GM19240 (cell line): Measurements from ENCODE around the gene RPLP2.

Source experiments
- DNase-seq: peaks from one replicate; pipeline ENCODE4 v3.0.0; 2011; ENCODE audit warnings: low spot score; ENCODE audit not compliant: insufficient read length

The RPLP2 gene

DNA sequence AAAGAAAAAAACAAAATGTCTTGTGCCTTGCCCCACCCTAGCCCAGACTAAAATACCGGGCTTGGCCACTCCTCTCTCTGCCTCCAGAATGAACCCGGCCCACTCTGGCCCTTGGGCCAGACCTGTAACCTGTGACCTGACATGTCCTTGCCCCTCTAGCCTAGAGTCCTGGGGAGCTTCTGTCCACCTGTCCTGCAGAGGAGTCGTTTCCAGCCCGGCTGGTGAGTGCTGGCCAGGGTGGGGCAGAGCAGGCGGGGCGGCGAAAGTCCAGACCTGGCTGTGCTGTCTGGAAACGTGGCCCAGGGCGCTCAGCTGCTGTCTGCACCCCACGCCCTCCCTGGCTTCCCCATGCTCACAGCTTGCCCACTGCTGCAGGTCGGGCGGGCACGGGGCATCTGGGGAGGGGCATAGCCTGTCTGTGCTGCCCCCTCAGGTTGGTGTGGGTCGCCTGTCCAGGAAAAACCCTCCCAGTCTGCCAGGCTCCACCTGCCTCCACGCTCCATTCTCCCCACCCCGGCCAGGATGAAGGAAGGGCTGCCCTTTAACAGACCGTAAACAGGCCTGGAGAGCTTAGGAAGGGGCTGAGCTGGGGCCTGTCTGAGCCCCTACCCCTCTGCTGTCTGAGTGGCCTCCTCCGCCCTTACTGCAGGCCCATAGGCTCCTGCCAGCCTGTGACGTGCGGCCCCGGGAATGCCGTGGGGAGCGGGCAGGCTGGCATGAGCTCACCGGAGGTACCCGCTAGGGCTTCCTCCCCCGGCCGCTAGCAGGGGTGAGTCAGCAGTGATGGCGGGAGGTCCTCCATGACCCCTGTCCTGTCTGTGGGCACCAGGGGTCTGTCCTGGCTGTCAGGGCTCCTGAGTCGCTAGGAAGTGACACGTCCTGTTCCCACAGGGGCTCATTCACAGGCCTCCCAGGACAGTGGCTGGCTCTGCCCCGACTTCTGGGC is 24.9 kb downstream of the RPLP2 start:
- no peak for DNase-seq

DNA sequence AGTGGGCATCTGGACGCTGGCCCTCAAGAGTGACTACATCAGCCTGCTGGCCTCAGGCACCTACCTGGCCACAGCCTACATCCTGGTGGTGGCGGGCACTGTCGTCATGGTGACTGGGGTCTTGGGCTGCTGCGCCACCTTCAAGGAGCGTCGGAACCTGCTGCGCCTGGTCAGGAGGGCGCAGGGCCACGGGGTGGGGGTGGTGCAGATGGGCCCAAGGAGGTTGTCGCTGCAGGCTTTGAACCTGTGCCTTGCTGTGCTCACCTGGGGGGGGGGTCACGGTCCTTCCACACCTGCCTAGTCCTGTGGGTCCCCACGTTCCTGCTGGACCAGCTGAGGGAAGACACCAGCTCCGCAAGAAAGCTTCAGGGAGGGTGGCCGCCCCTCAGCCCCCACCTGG is 26.5 kb downstream of the RPLP2 start:
- no peak for DNase-seq

DNA sequence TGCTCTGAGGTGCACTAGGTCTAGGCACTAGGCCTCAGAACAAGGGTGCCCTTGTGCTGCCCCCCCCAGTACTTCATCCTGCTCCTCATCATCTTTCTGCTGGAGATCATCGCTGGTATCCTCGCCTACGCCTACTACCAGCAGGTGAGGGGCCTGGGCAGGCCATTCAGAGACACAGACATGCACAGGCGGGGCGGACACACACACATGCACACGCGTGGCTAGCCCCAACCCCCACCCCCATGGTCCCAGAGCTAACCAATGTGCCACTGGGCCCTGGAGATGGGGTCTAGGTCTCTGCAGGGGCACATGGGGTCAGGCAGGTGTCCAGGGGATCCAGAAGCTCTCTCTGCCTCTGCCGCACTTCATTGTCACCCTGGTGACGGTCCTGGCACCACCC is 26.9 kb downstream of the RPLP2 start:
- no peak for DNase-seq

DNA sequence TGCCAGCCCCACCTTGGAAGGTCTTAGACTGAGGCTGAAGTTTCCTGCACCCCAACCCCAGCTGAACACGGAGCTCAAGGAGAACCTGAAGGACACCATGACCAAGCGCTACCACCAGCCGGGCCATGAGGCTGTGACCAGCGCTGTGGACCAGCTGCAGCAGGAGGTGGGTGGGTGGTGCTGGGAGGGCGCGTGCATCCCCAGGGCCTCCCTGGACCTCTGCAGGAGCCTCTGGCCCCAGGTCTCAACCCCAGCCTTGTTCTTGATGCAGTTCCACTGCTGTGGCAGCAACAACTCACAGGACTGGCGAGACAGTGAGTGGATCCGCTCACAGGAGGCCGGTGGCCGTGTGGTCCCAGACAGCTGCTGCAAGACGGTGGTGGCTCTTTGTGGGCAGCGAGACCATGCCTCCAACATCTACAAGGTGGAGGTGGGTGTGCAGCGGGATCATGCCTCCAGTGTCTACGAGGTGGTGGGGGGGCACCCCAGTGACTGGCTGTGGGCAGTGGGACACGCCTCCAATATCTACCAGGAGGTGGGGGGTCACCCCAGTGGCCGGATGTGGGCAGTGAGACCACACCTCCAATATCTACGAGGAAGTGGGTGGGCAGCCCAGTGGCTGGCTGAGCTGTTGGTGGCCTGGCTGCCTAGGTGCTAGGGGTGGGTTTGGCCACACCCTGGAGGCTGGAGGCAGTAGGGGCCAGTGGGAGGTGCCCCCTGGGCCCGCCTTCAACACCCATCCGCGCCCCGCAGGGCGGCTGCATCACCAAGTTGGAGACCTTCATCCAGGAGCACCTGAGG is 27.6 kb downstream of the RPLP2 start:
- DNase-seq = no peak

DNA sequence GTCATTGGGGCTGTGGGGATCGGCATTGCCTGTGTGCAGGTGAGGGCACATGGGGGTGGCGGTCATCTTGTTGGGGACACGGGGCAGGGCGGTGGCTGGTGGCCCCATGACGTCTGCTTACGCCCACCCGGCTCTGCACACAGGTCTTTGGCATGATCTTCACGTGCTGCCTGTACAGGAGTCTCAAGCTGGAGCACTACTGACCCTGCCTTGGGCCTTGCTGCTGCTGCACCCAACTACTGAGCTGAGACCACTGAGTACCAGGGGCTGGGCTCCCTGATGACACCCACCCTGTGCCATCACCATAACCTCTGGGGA is 28.2 kb downstream of the RPLP2 start:
- no peak for DNase-seq

DNA sequence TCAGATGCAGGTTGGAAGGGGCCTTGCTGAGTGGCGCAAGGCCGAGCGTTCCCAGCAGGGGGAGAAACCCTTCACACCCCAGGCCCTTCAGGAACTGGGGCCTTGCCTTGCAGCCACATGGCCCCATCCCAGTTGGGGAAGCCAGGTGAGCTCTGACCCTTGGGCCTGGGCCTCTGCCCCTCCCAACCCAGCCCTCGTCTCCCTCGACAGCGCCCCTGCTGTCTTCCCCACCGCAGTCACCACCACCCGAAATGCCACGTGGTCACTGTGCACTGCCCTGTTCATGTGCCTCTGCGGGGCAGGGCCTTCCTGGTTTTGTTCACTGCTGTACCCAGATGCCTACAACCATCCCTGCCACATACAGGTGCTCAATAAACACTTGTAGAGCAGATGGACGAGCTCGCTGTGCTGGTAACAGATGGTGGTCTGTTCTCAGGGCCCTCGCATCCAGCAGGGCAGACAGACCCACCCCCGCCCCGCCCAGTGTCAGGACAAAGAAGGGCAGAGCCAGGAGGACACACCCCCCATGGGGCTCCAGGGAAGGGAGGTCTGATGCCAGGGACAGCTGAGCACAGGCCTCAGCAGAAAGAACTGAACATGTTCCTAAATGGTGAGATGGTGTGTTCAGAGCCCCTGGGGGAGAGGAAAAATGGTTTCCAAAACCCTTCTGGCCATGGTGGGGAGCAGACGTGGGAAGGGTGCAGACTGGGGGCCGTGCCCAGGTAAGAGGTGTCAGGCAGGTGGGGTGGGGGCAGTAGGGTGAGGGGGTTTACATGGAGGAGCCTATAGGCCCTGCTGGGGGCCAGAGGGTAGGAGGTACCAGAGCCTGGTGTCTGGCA is 28.9 kb downstream of the RPLP2 start:
- no peak for DNase-seq

DNA sequence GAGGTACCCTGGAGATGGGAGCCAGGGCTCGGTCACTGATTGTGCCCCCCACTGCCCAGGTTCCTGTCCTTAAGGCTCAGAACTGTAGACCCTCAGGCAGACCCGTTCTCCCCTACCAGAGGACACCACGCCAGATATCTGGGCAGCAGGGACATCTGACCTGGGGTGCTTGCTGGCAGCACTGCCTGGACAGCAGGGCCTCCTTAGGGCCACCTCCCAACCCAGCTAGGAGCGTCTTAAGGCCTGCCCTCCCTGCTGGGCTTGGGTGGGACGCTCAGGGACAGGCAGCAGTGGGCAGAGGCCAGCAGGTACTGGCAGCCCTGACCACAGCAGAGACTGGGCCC is 29.5 kb downstream of the RPLP2 start:
- DNase-seq = no peak

DNA sequence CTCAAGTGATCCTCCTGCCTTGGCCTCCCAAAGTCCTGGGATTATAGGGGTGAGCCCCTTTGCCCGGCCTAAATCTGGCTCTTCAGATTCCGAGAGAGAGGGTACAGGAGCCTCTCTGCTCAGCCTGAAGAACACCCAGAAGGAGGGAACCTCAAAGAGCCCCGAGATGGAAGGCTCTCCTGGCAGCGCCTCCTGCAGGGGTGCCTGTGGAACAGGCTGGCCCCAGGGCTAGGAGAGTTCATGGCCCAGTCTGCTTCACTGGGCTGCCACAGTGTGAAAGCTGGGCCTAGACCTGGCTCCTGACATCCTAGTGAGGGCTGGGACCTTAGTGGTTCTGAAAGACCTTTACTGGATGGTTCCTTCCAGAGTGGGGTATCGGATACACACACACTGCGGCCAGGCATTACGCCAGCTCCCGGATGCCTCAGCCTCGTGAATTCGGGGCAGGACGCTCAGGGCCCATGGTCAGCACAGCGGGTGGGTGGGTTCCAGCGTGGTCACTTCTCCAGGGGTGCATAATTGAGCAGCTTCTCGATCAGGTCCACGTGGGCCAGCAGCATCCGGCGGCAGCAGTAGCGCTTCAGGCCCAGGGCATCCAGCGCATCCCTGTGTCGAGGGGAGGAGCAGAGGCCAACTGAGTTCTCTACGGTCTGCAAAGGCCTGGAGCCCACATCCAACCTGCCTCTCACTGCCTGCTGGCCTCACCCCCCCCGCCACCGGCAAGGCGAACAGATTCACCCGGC is 30.3 kb downstream of the RPLP2 start:
- no peak for DNase-seq

DNA sequence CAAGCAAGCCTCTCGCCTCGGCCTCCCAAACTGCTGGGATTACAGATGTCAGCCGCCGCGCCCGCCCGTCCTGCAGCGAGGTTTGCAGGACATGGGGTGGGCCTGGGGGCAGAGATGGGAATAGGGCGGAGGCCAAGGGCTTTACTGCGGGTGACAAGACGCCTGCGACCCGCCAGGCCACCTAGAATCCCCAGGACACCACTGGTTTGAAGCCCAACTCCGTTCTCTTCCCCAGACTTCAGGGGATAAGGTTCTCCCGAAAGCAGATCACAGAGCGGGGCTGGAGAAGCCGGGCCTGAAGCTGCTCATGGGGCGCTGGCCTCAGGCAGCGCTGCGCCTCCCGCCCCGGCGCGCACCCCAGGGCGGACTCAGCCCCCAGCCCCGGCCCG is 32.2 kb downstream of the RPLP2 start:
- DNase-seq = no peak

DNA sequence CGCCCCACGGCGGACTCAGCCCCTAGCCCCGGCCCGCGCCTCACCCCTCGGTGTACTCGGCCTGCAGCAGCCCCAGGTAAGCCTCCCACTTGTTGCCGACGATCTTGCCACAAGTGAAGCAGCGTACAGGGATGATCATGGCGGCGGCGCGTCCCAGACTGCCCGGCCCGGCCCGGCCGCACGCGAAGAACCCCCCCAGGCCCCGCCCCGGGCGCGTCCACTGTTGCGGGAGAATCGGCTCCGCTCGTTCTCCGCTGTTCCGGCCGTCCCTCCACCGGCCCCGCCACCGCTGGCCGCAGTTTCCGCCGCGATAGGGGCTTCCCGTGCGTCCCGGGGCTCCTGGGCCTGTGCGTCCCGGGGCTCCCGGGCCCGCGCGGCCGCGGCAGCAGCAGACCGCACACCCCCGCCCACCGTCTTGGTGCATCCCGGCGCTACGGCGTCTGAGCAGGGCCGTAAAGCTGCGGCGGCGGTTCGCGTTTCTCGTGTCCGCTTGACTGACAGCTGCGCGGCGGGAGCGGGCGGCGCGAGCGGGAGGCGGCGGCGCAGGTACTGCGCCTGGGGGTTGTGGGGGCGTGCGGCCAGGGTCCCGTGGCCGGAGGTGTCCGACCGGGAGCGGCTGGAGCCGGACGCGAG is 32.7 kb downstream of the RPLP2 start, which contains the start of the genes POLR2L and TSPAN4:
Gene POLR2L (minus strand): TSS at position 160 of the 633 bp plus-strand sequence. CDS start 21 bp downstream, at position 139.
Gene TSPAN4 (plus strand): TSS at position 483 of the 633 bp plus-strand sequence. CDS start 7,453 bp downstream, outside the sequence.
- peak; percentile 95 for DNase-seq

DNA sequence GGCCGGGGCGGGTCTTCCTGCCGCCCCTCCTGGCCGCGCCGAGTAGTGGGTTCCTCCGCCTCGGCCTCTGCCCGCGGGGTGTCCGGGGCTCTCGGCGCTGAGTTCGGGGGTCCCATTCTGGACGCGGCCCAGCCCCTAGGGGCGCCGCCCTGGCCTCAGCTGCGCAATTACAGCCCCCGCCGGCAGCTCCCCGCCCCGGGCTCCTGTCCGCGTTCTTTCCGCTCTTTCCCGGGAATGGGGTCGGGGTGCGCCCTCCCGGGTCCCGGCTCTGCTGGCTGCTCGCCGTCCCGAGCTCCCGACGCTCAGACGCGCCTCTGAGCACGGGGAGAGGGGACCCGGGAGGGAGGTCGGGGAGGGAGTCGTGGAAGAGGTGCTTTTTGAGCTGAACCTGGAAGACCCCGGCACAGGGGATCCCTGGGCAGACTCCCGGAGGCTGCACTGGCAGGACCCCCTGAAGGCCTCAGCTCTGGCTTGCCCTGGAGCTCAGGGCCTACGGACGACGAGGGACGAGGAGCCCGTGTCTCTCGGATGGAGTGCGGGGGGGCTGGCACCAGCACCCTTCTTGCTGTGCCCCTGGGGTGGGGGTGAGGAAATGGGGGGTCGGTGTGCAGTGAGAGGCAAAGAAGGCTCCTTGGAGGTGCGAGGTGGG is 33.4 kb downstream of the RPLP2 start:
- no peak for DNase-seq

DNA sequence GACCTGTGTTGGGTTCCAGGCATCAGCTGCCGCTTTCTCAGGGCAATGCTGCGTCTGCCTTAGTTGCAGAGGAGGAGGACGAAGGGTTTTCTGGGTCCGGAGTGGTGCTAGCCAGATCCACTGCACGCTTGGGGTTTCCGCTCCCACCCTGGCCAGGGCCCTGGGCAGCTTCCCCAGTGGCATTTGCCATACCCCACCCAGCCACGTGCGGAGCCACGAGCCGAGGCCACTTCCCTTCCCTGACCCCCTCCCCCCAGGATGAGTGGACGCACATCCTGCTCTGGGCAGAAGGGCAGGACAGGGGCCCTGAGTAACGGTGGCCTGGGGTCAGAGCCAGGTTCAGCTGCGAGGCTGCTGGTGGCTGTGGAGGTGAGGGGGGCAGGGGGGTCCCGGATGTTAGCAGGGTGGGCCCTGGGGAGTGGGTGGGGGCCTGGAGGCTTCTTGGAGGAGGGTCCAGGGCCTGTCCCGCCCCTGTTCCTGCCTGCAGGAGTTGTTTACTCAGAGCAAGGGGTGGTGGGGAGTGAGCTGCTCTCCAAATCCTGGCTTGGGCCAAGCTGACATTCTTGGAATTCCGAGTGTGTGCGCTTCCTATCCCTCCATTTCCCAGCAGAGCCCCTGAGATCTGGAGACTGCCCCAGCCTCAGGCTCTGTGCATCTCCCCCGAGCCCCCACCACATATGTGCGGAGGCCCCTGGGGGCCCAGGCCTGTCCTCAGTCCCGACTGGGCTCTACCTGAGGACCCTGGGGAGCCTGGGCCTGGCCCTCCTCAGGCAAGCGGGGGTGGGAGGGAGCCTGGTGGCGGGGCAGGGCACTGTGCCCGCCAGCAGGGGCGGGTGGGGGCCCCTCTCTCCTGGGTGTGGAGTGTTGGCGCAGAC is 34.3 kb downstream of the RPLP2 start:
- no peak for DNase-seq

DNA sequence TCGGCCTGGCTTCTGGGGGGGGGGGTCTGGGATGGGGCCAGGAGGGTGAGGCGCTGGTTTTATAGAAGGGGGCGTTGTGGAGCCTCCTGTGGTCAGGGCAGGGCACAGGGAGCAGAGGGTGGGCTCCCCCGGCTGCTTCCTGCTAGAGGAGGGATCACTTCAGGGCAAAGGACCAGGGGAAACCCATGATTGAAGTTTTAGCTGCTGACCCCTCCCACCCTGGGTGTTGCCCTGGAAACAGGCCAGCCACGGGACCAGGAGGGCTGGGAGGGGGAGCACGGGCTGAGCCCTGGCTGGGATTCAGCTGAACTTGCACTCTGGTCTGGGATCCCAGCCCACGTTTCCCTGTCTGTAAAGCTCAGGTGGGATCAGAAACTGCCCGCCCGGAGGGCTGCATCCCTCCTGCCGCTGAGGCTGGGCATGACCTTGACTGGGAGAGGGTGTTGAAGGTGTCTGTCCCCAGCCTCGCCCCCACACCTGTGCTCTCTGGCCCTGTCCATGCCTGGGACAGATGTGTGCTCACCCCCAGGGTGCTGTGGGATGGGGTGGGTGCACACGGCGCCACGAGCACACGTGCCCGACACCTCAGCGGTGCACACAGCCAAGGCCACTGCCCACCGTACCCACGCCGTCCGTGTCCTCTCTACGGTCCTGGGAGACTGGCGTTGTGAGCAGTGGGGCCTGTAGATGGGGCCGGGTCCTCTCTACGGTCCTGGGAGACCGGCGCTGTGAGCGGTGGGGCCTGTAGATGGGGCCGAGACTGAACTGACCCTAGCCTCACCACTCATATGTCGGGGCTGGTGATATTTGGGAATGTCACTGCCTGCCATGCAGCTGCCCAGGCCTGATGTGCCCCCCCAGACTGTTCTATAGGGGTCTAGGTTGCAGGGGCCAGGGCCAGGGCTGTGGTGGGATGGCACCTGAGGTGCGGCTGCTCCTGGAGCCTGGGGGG is 35.2 kb downstream of the RPLP2 start:
- no peak for DNase-seq

DNA sequence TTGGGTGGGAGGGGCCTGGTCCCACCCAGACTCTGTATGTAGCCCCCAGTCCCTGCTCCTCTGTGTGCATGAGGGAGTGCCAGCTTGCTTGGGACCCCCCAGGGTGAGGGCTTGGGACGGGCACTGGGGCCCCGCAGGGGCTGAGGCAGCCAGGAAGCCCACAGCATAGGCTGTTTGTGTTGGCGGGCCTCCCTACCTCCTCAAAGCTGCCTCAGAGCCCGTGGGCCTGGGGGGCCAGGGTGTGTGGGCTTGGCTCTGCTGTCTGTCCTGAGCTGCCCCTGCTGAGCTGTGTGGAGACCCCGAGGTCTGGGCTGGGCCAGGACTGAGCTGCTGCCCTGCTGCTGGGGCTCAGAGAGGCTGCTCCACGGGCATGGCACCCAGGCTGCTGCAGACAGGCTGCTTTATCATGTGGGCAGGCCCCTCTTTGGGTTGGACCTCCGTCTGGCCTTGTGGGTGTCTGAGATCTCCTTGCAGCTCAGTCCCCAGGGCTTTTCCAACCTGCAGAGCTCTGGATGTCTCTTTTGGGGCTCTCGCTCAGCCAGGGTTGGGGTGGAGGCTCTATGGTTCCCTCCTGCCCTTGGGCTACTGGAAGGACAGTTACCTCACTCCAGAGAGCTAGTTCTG is 36.2 kb downstream of the RPLP2 start:
- DNase-seq = no peak

DNA sequence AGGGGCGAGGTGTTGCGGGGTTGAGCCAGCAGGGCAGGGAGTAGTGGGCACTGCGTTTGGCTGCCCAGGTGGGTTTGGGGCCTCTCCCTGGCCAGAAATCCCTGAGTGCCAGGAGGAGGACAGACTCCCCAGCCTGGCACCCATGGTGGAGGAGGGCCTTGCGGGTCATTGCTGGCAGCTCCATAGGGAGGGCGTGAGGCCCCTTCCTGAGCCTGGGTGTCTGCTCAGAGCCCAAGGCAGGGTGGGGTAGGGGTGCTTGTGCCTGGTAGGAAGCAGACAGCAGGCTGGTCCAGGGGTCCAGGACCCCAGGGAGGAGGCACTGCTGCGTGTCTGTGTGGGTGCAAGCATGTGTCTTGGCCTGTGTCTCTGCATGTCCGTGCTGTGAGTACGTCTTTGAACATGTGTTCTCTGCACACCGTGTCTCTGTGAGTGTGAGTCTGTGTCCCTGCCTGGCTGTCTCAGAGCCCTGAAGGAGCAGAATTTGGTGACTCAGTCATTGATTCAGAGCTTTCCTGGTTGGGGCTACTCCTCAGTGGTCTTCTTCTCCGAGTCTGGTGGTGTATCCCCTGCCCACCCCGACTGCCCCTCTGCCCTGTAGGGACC is 36.8 kb downstream of the RPLP2 start:
- DNase-seq = no peak

DNA sequence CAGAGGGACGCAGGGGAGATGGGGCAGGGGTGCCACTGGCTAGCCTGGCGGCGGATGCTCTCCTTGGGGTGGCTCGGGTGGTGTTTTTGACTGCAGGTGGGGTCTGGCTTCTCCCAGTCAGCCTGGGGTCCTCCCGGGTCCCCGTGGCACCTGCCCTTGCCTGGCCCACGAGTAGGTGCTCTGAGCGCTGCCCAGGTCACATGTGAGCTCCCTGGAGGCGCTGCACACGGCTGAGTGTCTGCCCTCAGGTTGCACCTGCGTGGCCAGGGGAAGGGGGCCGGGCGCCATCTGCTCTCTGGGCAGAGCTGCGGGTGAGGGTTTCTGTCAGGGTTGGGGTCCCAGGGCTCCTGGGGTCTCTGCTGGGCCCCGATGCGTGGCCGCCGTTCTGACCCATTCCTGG is 38.1 kb downstream of the RPLP2 start:
- DNase-seq = no peak

DNA sequence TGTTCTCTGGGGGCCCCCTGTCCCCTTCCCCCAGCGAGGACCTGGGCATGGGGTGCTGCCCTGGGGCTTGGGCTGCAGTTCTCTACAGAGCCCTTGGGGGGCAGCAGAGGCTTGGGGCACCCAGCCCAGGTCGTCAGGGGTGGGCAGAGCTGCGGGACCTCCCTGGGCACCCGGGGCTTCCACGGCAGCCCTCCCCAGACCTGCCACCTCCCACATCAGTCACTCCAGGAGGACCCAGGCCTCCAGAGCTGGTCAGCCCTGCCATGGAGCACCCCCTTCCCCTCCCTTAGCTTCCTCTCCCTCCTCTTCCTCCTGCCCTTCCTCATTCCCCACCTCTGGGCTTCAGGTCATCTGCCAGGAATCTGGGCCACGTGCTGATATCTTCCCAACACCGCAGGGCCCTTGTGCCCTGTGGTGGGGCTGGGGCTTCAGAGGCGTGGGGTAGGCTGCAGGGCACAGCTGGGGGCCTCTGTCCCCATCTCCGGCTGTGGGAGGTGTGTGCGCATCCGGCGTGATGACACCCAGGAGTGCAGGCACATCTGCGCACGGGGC is 38.7 kb downstream of the RPLP2 start:
- DNase-seq = peak; percentile 95
